Suprapubic skin (tissue), 3 donors: Measurements from ENCODE around the gene UAP1.

ENCODE experiments used
- POLR2A ChIP-seq, 2 donors: fragments of 450-650 bp; IDR thresholded peaks; one replicate each; pipeline ENCODE4 v1.6.1; 2017; ENCODE audit warnings: antibody characterized with exemption in 2 of 2, mild to moderate bottlenecking in 2 of 2, moderate library complexity in 2 of 2
- TF ChIP-seq, protein P1 (sequence below), 2 donors: fragments of 200-600 bp in 1 of 2; fragments of 450-650 bp in 1 of 2; sonication (generic) in 1 of 2; IDR thresholded peaks; one replicate each; pipeline ENCODE4 v1.5.1; 2016 to 2019; ENCODE audit warnings: antibody characterized with exemption in 2 of 2, mild to moderate bottlenecking in 1 of 2, moderate library complexity in 1 of 2

DNA sequence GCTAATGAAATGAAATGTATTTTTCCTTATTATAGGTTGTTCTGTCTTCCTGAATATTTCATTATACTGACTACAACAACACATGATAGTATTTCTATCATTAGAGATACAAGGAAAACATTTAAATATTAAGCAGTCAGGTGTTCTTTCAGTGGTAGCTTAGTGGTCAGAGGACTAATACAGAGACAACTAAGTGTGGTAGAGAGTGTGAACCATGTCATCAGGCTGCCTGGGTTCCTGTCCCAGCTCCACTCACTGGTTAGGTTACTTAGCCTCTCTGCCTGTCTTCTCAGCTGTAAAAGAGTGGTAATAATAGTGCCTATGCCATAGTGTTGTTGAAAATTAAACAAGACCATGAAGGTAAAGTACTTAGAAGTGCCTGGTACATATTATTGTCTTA, 3.9 kb downstream of the UAP1 start:
- TF ChIP-seq, protein P1, sequence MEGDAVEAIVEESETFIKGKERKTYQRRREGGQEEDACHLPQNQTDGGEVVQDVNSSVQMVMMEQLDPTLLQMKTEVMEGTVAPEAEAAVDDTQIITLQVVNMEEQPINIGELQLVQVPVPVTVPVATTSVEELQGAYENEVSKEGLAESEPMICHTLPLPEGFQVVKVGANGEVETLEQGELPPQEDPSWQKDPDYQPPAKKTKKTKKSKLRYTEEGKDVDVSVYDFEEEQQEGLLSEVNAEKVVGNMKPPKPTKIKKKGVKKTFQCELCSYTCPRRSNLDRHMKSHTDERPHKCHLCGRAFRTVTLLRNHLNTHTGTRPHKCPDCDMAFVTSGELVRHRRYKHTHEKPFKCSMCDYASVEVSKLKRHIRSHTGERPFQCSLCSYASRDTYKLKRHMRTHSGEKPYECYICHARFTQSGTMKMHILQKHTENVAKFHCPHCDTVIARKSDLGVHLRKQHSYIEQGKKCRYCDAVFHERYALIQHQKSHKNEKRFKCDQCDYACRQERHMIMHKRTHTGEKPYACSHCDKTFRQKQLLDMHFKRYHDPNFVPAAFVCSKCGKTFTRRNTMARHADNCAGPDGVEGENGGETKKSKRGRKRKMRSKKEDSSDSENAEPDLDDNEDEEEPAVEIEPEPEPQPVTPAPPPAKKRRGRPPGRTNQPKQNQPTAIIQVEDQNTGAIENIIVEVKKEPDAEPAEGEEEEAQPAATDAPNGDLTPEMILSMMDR (IDR thresholded peaks at IDR 0.05) = no peak
- no peak for TF ChIP-seq POLR2A (IDR thresholded peaks at IDR 0.05)
